Astrocyte of the spinal cord (primary cell): Measurements from ENCODE around the gene CWC25.

Experiments used
- DNase-seq: peaks from one replicate; pipeline ENCODE4 v3.0.0; 2011; ENCODE audit warnings: low read depth, low spot score
- H3K4me3 ChIP-seq: 2 replicates; pipeline ENCODE4 v1.5.1; 2011; ENCODE audit warnings: low read depth, mild to moderate bottlenecking, low read length, moderate library complexity
- in situ Hi-C: cut with HindIII; loops from 2 replicates; pipeline ENCODE4 v1.10.0; 2017; ENCODE audit warnings: low sequenced_read_pairs
- TF ChIP-seq, protein P1 (sequence below): IDR thresholded peaks from 2 replicates; pipeline ENCODE4 v1.5.1; 2012; ENCODE audit warnings: low read depth, mild to moderate bottlenecking, low read length, inconsistent platforms

CWC25 gene

GRCh38 chr17:38786372-38786771, 38.7 kb downstream of the CWC25 start:
- TF ChIP-seq, protein P1, sequence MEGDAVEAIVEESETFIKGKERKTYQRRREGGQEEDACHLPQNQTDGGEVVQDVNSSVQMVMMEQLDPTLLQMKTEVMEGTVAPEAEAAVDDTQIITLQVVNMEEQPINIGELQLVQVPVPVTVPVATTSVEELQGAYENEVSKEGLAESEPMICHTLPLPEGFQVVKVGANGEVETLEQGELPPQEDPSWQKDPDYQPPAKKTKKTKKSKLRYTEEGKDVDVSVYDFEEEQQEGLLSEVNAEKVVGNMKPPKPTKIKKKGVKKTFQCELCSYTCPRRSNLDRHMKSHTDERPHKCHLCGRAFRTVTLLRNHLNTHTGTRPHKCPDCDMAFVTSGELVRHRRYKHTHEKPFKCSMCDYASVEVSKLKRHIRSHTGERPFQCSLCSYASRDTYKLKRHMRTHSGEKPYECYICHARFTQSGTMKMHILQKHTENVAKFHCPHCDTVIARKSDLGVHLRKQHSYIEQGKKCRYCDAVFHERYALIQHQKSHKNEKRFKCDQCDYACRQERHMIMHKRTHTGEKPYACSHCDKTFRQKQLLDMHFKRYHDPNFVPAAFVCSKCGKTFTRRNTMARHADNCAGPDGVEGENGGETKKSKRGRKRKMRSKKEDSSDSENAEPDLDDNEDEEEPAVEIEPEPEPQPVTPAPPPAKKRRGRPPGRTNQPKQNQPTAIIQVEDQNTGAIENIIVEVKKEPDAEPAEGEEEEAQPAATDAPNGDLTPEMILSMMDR, result no peak
- no peak for DNase-seq
- in situ Hi-C loops, result no loop called here
- H3K4me3 ChIP-seq, result no peak overlapping the region

- in situ Hi-C loops, result no loop called here
- no peak for DNase-seq
- TF ChIP-seq, protein P1, result no peak
- no peak overlapping the region for H3K4me3 ChIP-seq
Measured at GRCh38 chr17:38783227-38783626, 41.9 kb downstream of the CWC25 start.

DNA sequence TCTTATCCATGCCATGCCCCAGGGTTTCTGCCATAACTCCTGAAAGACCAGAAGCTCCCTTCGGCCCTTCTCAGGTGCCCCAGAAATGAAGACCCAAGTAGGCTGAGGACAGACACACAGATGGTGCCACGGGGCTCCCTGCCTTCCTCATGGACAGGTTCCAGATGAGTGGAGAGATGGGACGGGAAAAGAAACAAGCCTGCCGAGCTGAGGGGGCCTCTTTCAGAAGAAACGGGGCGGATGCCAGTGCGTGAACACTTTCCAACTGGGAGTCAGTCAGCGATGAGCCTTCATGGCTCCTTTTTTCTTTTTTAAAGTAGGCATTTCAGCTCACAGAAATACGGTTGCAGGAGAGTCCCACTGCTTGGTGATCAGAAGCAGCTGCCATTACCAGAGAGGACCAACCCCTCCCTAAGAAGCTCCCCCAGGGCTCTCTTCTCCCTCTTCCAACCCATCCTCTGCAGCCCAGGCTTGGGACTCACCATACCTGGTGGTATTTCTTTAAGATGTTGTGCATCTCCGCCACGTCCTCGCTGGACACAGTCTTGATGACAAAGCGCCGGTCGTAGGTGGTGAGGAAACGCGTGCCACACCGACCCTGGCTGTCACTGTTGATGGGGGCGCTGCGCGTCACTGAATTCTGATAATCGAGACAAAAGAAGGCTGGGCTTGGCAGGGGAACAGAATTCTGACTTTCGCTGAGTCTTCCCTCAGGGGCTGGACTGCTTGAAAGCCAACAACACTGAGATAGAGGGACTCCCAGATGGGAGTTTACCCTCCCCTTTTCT, 45.0 kb downstream of the CWC25 start:
- TF ChIP-seq, protein P1, result no peak
- in situ Hi-C loops, result no loop called here
- no peak for DNase-seq

DNA sequence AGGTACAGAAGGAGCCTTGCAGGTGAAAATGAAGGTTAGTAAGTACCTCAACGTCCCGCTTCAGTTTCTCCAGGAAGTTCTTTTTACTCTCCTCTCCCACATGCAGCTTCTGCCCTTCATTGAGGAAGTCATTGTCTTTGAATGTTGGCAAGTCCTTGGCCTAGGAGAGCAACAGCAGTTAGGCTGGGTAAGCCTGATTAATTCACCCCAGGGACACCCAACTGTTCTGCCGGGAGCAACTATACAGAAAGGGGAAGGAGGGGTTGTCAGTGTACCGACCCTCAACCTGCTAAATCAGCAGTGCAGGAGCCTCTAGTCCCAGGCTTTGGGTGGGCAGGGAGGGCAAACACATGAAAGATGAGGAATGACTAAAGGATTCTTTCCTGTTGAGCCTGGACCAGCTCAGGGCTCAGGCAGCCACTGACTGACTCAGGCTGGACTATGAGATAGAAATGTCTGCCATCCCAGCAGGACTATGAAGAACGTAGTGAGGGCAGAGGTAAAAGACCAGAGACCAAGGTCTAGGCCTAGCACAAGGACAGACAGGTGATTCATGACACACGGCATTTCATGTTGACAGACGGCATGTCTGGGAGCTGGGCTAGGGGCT, 47.4 kb downstream of the CWC25 start:
- no peak for DNase-seq
- TF ChIP-seq, protein P1, result no peak
- in situ Hi-C loops, result no loop called here
- H3K4me3 ChIP-seq, result no peak overlapping the region

More for the DNA sequence above, 45.0 kb downstream of the CWC25 start:
- H3K4me3 ChIP-seq, result no peak overlapping the region

GRCh38 chr17:38773258-38773657, 51.9 kb downstream of the CWC25 start:
- no peak overlapping the region for H3K4me3 ChIP-seq
- TF ChIP-seq, protein P1, result no peak
- in situ Hi-C loops, result no loop called here
- no peak for DNase-seq

DNA sequence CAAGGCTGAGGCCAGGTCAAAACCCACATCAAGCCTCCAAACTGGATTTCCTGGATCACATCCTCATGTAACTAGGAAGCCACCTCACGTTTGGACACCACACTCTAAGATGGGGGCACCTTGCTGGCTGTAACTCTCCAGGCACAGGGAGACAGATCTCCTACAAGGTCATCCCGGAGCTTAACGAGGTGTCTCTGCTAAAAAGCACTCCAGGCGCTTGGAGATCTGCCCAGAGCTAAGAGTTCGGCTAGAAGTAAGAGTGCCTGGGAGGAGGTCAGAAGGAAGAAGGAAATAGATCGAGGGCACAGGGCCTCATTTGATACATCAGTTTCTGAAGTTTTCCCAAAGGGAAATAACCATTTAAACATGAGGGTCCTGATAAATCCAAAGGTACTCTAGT, 56.7 kb downstream of the CWC25 start:
- in situ Hi-C loops, result no loop called here
- no peak overlapping the region for H3K4me3 ChIP-seq
- DNase-seq, result no peak
- TF ChIP-seq, protein P1, result no peak
